Activated CD8-positive, alpha-beta T cell treated with anti-CD3 and anti-CD28 coated beads, Interleukin-2, amount 10 ng/mL, durations not matched to agents 7 days and 5 days (primary cell): ENCODE measurements around the gene RGS12. TPM values are rescaled to one million over a fixed set of nuclear protein-coding genes. Genes with fewer than 3 reads are reported as not detected.

Source experiments
- ATAC-seq: fragments of 150-1000 bp; cut with Tn5 transposase; one replicate; pipeline ENCODE4 v1.10.0; 2021; ENCODE audit warnings: moderate library complexity
- CTCF ChIA-PET: fragments of 350-600 bp; sonication (Branson Sonifier 250); formaldehyde crosslinking; loops from one replicate; lab custom pipeline; 2021; ENCODE audit warnings: antibody characterized with exemption; lab: Charles Lee
- POLR2A ChIA-PET: fragments of 350-600 bp; sonication (Branson Sonifier 250); formaldehyde crosslinking; loops from one replicate; lab custom pipeline; 2021; ENCODE audit warnings: antibody characterized with exemption; lab: Charles Lee
- DNase-seq: peaks from one replicate; pipeline ENCODE4 v3.0.0-alpha.2; 2020
- H3K27ac Mint-ChIP-seq: one replicate; pipeline ENCODE4 v1.8.0; 2021; ENCODE audit warnings: mild to moderate bottlenecking, mixed read lengths
- H3K27me3 Mint-ChIP-seq: one replicate; pipeline ENCODE4 v1.8.0; 2021; ENCODE audit warnings: low read depth, mixed read lengths
- H3K36me3 Mint-ChIP-seq: one replicate; pipeline ENCODE4 v1.8.0; 2021; ENCODE audit warnings: low read depth, mixed read lengths
- H3K4me1 Mint-ChIP-seq: one replicate; pipeline ENCODE4 v1.8.0; 2021; ENCODE audit warnings: low read depth, mixed read lengths
- H3K4me3 Mint-ChIP-seq: one replicate; pipeline ENCODE4 v1.8.0; 2021; ENCODE audit warnings: mild to moderate bottlenecking, mixed read lengths
- H3K9me3 Mint-ChIP-seq: one replicate; pipeline ENCODE4 v1.8.0; 2022; ENCODE audit warnings: mixed read lengths; ENCODE audit not compliant: insufficient read depth
- total RNA-seq, 2 experiments: library from RNA; stranded (reverse); gene quantifications; one replicate each; pipeline ENCODE4 v1.2.3, GENCODE V29; 2021

Gene RGS12, protein sequence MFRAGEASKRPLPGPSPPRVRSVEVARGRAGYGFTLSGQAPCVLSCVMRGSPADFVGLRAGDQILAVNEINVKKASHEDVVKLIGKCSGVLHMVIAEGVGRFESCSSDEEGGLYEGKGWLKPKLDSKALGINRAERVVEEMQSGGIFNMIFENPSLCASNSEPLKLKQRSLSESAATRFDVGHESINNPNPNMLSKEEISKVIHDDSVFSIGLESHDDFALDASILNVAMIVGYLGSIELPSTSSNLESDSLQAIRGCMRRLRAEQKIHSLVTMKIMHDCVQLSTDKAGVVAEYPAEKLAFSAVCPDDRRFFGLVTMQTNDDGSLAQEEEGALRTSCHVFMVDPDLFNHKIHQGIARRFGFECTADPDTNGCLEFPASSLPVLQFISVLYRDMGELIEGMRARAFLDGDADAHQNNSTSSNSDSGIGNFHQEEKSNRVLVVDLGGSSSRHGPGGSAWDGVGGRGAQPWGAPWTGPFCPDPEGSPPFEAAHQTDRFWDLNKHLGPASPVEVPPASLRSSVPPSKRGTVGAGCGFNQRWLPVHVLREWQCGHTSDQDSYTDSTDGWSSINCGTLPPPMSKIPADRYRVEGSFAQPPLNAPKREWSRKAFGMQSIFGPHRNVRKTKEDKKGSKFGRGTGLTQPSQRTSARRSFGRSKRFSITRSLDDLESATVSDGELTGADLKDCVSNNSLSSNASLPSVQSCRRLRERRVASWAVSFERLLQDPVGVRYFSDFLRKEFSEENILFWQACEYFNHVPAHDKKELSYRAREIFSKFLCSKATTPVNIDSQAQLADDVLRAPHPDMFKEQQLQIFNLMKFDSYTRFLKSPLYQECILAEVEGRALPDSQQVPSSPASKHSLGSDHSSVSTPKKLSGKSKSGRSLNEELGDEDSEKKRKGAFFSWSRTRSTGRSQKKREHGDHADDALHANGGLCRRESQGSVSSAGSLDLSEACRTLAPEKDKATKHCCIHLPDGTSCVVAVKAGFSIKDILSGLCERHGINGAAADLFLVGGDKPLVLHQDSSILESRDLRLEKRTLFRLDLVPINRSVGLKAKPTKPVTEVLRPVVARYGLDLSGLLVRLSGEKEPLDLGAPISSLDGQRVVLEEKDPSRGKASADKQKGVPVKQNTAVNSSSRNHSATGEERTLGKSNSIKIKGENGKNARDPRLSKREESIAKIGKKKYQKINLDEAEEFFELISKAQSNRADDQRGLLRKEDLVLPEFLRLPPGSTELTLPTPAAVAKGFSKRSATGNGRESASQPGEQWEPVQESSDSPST (N-terminal part only)
- total RNA-seq, result 1 to 10 TPM; 4.7 to 8.3 TPM

- POLR2A ChIA-PET, result interaction anchor here (1.3 to 1.6 kb wide), 2 partner anchors 11 to 91 kb away, joined by 3 to 4 read pairs; no protein-coding TSS in a partner anchor
These were observed at the start of gene RGS12 for GRCh38 chr4:3292571-3293400. Gene RGS12 (plus strand): TSS chr4:3293021. CDS start chr4:3316171, 23,150 bp downstream.

DNA sequence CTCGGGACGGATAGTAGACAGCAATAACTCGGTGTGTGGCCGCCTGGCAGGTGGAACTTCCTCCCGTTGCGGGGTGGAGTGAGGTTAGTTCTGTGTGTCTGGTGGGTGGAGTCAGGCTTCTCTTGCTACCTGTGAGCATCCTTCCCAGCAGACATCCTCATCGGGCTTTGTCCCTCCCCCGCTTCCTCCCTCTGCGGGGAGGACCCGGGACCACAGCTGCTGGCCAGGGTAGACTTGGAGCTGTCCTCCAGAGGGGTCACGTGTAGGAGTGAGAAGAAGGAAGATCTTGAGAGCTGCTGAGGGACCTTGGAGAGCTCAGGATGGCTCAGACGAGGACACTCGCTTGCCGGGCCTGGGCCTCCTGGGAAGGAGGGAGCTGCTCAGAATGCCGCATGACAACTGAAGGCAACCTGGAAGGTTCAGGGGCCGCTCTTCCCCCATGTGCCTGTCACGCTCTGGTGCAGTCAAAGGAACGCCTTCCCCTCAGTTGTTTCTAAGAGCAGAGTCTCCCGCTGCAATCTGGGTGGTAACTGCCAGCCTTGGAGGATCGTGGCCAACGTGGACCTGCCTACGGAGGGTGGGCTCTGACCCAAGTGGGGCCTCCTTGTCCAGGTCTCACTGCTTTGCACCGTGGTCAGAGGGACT, 49.6 kb upstream of the RGS12 start:
- Mint-ChIP-seq H3K9me3 (no peaks in the 10 kb centered on the region), H3K27ac (peak overlapping the region; percentile 68), H3K4me1 (peaks cover 20% of the 10 kb centered on the region), H3K4me3 (no peak overlapping the region), H3K36me3 (peaks cover 13% of the 10 kb centered on the region), H3K27me3 (no peaks in the 10 kb centered on the region)
- ChIA-PET POLR2A (no interaction called here), CTCF (interaction anchor here (4.5 kb wide), 1 partner anchor 50 kb away, joined by 24 read pairs; no protein-coding TSS in a partner anchor)
- ATAC-seq, result peak; percentile 29
- peak; percentile 37 for DNase-seq

More at GRCh38 chr4:3292571-3293400, at the start of gene RGS12:
- peak; percentile 92 for ATAC-seq
- Mint-ChIP-seq H3K4me1 (peaks cover 10% of the 10 kb centered on the region), H3K27me3 (peaks cover 60% of the 10 kb centered on the region), H3K9me3 (no peaks in the 10 kb centered on the region), H3K27ac (peak within 1 kb of the TSS; percentile 1), H3K36me3 (no peaks in the 10 kb centered on the region), H3K4me3 (peak within 1 kb of the TSS; percentile 79)
- peak; percentile 81 for DNase-seq
- CTCF ChIA-PET, result interaction anchor here (1.2 to 1.7 kb wide), 2 partner anchors 13 to 101 kb away, joined by 3 read pairs; no protein-coding TSS in a partner anchor

DNA sequence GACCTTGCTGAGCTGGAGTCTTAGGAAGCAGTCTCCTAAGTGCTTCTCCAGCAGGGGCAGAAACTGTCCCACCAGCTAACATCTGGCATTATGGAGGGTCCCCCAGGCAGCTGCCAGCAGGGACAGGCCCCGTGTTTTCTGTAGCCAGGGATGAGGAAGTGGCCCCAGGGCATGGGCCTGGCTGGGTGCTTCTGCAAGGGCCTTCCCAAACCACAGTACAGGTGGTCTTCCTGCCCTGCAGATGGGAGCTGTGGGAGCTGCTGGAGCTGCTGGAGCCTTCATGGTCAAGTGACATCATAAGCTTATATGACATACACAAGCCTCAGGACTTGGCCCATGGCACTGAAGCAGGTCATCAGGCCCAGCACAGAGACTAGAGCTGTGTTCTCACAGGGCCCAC, 48.8 kb upstream of the RGS12 start:
- no peak overlapping the region for H3K27ac Mint-ChIP-seq
- DNase-seq (no peak), ATAC-seq (no peak)
- H3K4me3 Mint-ChIP-seq, result no peak overlapping the region
- peaks cover 20% of the 10 kb centered on the region for H3K4me1 Mint-ChIP-seq
- H3K9me3 Mint-ChIP-seq, result no peaks in the 10 kb centered on the region
- POLR2A ChIA-PET, result no interaction called here
- CTCF ChIA-PET, result interaction anchor here (4.5 kb wide), 1 partner anchor 51 kb away, joined by 24 read pairs; no protein-coding TSS in a partner anchor
- H3K36me3 Mint-ChIP-seq, result peaks cover 8% of the 10 kb centered on the region
- no peaks in the 10 kb centered on the region for H3K27me3 Mint-ChIP-seq

DNA sequence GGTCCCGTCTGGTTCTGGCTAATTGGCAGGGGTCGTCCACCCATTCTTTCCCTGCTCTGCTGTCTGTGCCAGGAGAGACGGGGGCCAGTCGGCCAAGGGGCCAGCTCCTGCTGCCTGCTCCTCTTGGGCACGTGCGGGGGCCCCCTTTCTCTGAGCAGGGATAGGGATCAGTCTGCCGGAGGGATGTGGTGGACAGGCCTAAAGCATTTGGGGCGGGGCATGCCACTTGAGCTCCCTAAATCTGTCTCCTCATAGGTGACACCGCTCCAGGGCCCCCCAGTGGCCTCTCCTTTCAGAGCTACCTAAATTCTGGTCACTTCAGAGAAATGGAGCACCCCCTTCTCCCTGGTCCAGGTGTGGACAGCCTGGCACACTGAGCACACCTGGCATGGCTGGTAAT, 48.1 kb upstream of the RGS12 start:
- H3K27me3 Mint-ChIP-seq, result no peaks in the 10 kb centered on the region
- no peak overlapping the region for H3K4me3 Mint-ChIP-seq
- no peaks in the 10 kb centered on the region for H3K9me3 Mint-ChIP-seq
- ATAC-seq, result no peak
- ChIA-PET POLR2A (no interaction called here), CTCF (interaction anchor here (4.5 kb wide), 1 partner anchor 51 kb away, joined by 24 read pairs; no protein-coding TSS in a partner anchor)
- no peak overlapping the region for H3K27ac Mint-ChIP-seq
- H3K4me1 Mint-ChIP-seq, result peaks cover 20% of the 10 kb centered on the region
- no peak for DNase-seq
- H3K36me3 Mint-ChIP-seq, result peaks cover 8% of the 10 kb centered on the region

GRCh38 chr4:3245676-3246075, 47.1 kb upstream of the RGS12 start:
- ATAC-seq (no peak), DNase-seq (no peak)
- Mint-ChIP-seq H3K27me3 (no peaks in the 10 kb centered on the region), H3K27ac (no peak overlapping the region), H3K4me1 (peaks cover 20% of the 10 kb centered on the region), H3K4me3 (no peak overlapping the region), H3K36me3 (peaks cover 6% of the 10 kb centered on the region), H3K9me3 (no peaks in the 10 kb centered on the region)
- CTCF ChIA-PET, result interaction anchor here (0.7 to 4.5 kb wide), 4 partner anchors 12 to 55 kb away, joined by 3 to 24 read pairs (median 5); no protein-coding TSS in a partner anchor
- POLR2A ChIA-PET, result no interaction called here

- Mint-ChIP-seq H3K4me3 (no peak overlapping the region), H3K4me1 (peaks cover 20% of the 10 kb centered on the region), H3K27me3 (no peaks in the 10 kb centered on the region), H3K9me3 (no peaks in the 10 kb centered on the region), H3K27ac (no peak overlapping the region), H3K36me3 (peaks cover 6% of the 10 kb centered on the region)
- ChIA-PET CTCF (interaction anchor here (0.7 to 4.5 kb wide), 4 partner anchors 11 to 56 kb away, joined by 3 to 24 read pairs (median 5); no protein-coding TSS in a partner anchor), POLR2A (no interaction called here)
- no peak for ATAC-seq
- DNase-seq, result no peak
These were observed 46.1 kb upstream of the RGS12 start for GRCh38 chr4:3246458-3247398.

DNA sequence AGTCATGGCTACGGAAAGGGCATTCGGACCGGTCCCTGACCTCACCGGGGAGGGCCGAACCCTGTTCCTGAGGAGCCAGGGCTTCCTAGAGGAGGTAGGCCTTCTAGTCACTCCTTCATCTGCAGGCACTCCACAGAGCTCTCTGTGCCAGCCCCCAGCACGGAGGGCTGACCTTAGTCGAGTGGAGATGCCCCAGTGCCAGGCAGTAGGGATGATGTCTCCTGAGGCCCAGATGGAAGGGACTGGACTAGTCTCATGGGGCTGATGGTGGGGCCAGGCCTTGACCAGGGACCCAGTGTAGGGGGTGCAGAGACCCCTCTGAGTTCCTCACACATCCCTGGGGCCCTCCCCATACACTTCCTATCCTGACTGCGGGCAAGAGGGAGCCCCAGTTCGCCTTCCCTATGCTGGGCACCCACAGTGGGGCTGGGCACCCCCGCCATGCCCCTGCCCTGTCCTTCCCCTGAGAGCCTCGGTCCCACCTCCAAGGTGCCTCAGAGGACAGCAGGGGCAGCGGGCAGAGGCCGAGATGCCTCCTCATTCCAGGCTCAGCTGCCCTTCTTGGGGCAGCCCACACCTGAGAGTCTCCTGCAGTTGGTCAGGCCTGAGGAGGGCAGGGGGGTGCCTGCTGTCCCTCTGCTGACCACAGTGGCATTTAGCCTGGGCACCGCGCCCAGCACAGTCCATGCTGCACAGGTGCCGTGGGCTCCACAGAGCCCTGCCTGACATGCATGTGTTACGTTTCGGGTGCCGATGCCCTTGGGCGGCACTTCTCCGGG, 45.2 kb upstream of the RGS12 start:
- ChIA-PET CTCF (no interaction called here), POLR2A (no interaction called here)
- no peak for DNase-seq
- Mint-ChIP-seq H3K4me3 (no peak overlapping the region), H3K9me3 (no peaks in the 10 kb centered on the region), H3K36me3 (peaks cover 2% of the 10 kb centered on the region), H3K27ac (no peak overlapping the region), H3K4me1 (peaks cover 14% of the 10 kb centered on the region), H3K27me3 (no peaks in the 10 kb centered on the region)
- no peak for ATAC-seq

DNA sequence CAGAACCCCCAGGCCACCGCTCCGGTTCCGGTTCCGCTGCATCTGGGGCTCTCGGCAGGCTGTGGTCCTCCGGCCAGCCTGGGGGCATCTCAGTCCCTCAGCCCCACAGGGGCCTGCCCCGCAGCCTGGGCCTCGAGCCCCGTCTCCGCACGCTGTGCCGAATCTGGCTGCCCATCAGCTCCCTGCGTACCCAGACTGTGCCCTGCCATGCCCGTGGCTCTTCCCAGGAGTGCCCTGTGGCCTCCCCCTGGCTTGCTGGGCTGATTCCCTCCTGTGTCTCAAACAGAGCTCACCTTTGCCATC, 44.7 kb upstream of the RGS12 start:
- CTCF ChIA-PET, result no interaction called here
- peaks cover 9% of the 10 kb centered on the region for H3K4me1 Mint-ChIP-seq
- H3K9me3 Mint-ChIP-seq, result no peaks in the 10 kb centered on the region
- peaks cover 1% of the 10 kb centered on the region for H3K36me3 Mint-ChIP-seq
- no peak for ATAC-seq
- H3K27me3 Mint-ChIP-seq, result no peaks in the 10 kb centered on the region
- H3K4me3 Mint-ChIP-seq, result no peak overlapping the region
- POLR2A ChIA-PET, result no interaction called here
- no peak overlapping the region for H3K27ac Mint-ChIP-seq
- no peak for DNase-seq
